NCI-H2227 (cell line): ENCODE data around the gene PRDM1.

Source experiments
- DNase-seq: peaks from one replicate; lab custom pipeline; 2025; ENCODE audit not compliant: unreplicated experiment; lab: John Stamatoyannopoulos, UW

Gene PRDM1

GRCh38 chr6:106094964-106095335 is 8.8 kb downstream of the PRDM1 start:
- no peak for DNase-seq

GRCh38 chr6:106097411-106098231 is 11.5 kb downstream of the PRDM1 start:
- no peak for DNase-seq

- no peak for DNase-seq
Measured at GRCh38 chr6:106098383-106099234, 12.5 kb downstream of the PRDM1 start.

GRCh38 chr6:106099235-106099537 is 13.1 kb downstream of the PRDM1 start:
- no peak for DNase-seq

GRCh38 chr6:106100755-106101154 is 14.6 kb downstream of the PRDM1 start:
- DNase-seq, result no peak

- no peak for DNase-seq
Measured at GRCh38 chr6:106101466-106101865, 15.3 kb downstream of the PRDM1 start.

GRCh38 chr6:106102034-106102433 is 15.9 kb downstream of the PRDM1 start:
- DNase-seq, result no peak

- no peak for DNase-seq
Measured at GRCh38 chr6:106102967-106103727, 17.0 kb downstream of the PRDM1 start.

- no peak for DNase-seq
Measured at GRCh38 chr6:106103728-106104109, 17.6 kb downstream of the PRDM1 start.

- no peak for DNase-seq
Measured at GRCh38 chr6:106104476-106104875, 18.3 kb downstream of the PRDM1 start.

- DNase-seq, result no peak
Measured at GRCh38 chr6:106104941-106105340, 18.8 kb downstream of the PRDM1 start.

- DNase-seq, result no peak
Measured at GRCh38 chr6:106105493-106105892, 19.4 kb downstream of the PRDM1 start.

GRCh38 chr6:106106276-106107042 is 20.3 kb downstream of the PRDM1 start:
- no peak for DNase-seq

GRCh38 chr6:106107043-106107613 is 21.0 kb downstream of the PRDM1 start:
- no peak for DNase-seq

- DNase-seq, result no peak
Measured at GRCh38 chr6:106108129-106108528, 22.0 kb downstream of the PRDM1 start.

GRCh38 chr6:106109029-106109428 is 22.9 kb downstream of the PRDM1 start:
- no peak for DNase-seq

- DNase-seq, result no peak
Measured at GRCh38 chr6:106110164-106110826, 24.2 kb downstream of the PRDM1 start.

- DNase-seq, result no peak
Measured at GRCh38 chr6:106112433-106112832, 26.3 kb downstream of the PRDM1 start.

GRCh38 chr6:106113256-106113959 is 27.3 kb downstream of the PRDM1 start:
- no peak for DNase-seq
